Gastroesophageal sphincter (tissue), 3 donors: Measurements from ENCODE around the gene HTR1E.

Experiments
- POLR2A ChIP-seq, 2 donors: fragments of 450-650 bp; IDR thresholded peaks; one replicate each; pipeline ENCODE4 v1.6.1; 2017; ENCODE audit warnings: antibody characterized with exemption in 2 of 2, mild to moderate bottlenecking in 2 of 2, moderate library complexity in 1 of 2
- POLR2AphosphoS5 ChIP-seq: sonication (generic); formaldehyde crosslinking; IDR thresholded peaks from one replicate; pipeline ENCODE4 v1.6.1; 2017; ENCODE audit warnings: antibody characterized with exemption
- TF ChIP-seq, protein P1 (sequence below), 4 experiments: fragments of 200-600 bp in 2 of 4; fragments of 450-650 bp in 2 of 4; sonication (generic) in 1 of 4; IDR thresholded peaks; one replicate each; pipeline ENCODE4 v1.5.1; 2017 to 2019; ENCODE audit warnings: antibody characterized with exemption in 4 of 4, mild to moderate bottlenecking in 2 of 4, moderate library complexity in 2 of 4

DNA sequence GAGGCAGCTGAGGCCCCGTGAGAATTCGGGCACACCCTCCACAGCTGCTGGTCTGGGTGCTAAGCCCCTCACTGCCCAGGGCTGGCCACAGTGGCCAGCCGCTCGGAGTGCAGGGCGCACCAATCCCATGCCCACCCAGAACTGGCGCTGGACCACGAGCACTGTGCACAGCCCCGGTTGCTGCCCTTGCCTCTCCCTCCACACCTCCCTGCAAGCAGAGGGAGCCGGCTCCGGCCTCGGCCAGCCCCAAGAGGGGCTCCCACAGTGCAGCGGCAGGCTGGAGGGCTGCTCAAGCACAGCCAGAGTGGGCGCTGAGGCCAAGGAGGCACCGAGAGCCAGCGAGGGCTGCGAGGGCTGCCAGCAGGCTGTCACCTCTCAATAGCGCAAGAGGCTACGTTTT, 122.6 kb downstream of the HTR1E start:
- TF ChIP-seq, protein P1, sequence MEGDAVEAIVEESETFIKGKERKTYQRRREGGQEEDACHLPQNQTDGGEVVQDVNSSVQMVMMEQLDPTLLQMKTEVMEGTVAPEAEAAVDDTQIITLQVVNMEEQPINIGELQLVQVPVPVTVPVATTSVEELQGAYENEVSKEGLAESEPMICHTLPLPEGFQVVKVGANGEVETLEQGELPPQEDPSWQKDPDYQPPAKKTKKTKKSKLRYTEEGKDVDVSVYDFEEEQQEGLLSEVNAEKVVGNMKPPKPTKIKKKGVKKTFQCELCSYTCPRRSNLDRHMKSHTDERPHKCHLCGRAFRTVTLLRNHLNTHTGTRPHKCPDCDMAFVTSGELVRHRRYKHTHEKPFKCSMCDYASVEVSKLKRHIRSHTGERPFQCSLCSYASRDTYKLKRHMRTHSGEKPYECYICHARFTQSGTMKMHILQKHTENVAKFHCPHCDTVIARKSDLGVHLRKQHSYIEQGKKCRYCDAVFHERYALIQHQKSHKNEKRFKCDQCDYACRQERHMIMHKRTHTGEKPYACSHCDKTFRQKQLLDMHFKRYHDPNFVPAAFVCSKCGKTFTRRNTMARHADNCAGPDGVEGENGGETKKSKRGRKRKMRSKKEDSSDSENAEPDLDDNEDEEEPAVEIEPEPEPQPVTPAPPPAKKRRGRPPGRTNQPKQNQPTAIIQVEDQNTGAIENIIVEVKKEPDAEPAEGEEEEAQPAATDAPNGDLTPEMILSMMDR (IDR thresholded peaks at IDR 0.05), result no peak
- TF ChIP-seq POLR2A (IDR thresholded peaks at IDR 0.05) (no peak), POLR2AphosphoS5 (no peak)
